ENCODE measurements around the gene OSR1.

OSR1 gene

GRCh38 chr2:19337742-19338141, 20.7 kb downstream of the OSR1 start:
- Histone ChIP-seq H3K18ac (ENCODE audit: low read length) (no peak overlapping the region), H3K79me1 (ENCODE audit: low read length) (no peaks in the 10 kb centered on the region), H2BK5ac (ENCODE audit: low read depth, low read length, poor library complexity) (no peak overlapping the region), H3K9ac (ENCODE audit: low read length) (no peak overlapping the region), H3K4ac (ENCODE audit: low read depth, low read length) (no peak overlapping the region), H2AK5ac (ENCODE audit: low read length) (no peak overlapping the region), H3K9me3 (ENCODE audit: insufficient read depth, low read depth, low read length) (no peaks in the 10 kb centered on the region), H3K4me2 (ENCODE audit: low read length) (no peak overlapping the region), H3K36me3 (ENCODE audit: control insufficient read depth in 1 of 2, insufficient read depth in 2 of 2, low read length in 2 of 2) (peaks cover 0 to 2% of the 10 kb centered on the region in 2 experiments), H2AFZ (ENCODE audit: insufficient read depth, low read length, poor library complexity) (no peak overlapping the region), H4K91ac (ENCODE audit: low read depth, low read length) (no peak overlapping the region), H3K23ac (ENCODE audit: low read length) (no peak overlapping the region), H3K4me3 (ENCODE audit: low read depth, low read length) (no peak overlapping the region), H3K4me1 (ENCODE audit: control insufficient read depth in 1 of 2, insufficient read depth in 2 of 2, low read length in 2 of 2) (no peaks in the 10 kb centered on the region), H4K8ac (ENCODE audit: low read depth, low read length) (no peak overlapping the region), H2BK12ac (ENCODE audit: low read length) (no peak overlapping the region), H3K27ac (ENCODE audit: low read depth, low read length) (no peak overlapping the region), H2BK120ac (ENCODE audit: insufficient read depth, low read length, poor library complexity) (no peak overlapping the region), H3K79me2 (ENCODE audit: control insufficient read depth, insufficient read depth, low read length, poor library complexity) (no peaks in the 10 kb centered on the region), H3K27me3 (ENCODE audit: insufficient read depth, low read length) (no peaks in the 10 kb centered on the region), H3K14ac (ENCODE audit: low read length) (no peak overlapping the region), H4K12ac (ENCODE audit: low read depth, low read length) (no peak overlapping the region)
- no CpG with 5 or more reads among the region's 1 CpG for WGBS (ENCODE audit: extremely low coverage, insufficient coverage, insufficient read length)
- DNase-seq, result no peak

GRCh38 chr2:19337202-19337601, 21.2 kb downstream of the OSR1 start:
- no peak overlapping the region for H3K27ac ChIP-seq (ENCODE audit: low read depth, low read length)
- no peak overlapping the region for H3K4me2 ChIP-seq (ENCODE audit: low read length)
- no peak overlapping the region for H2BK12ac ChIP-seq (ENCODE audit: low read length)
- H3K9ac ChIP-seq (ENCODE audit: low read length), result no peak overlapping the region
- H3K79me1 ChIP-seq (ENCODE audit: low read length), result no peaks in the 10 kb centered on the region
- H3K23ac ChIP-seq (ENCODE audit: low read length), result no peak overlapping the region
- no peak for DNase-seq
- peaks cover 0 to 2% of the 10 kb centered on the region in 2 experiments for H3K36me3 ChIP-seq (ENCODE audit: control insufficient read depth in 1 of 2, insufficient read depth in 2 of 2, low read length in 2 of 2)
- H3K79me2 ChIP-seq (ENCODE audit: control insufficient read depth, insufficient read depth, low read length, poor library complexity), result no peaks in the 10 kb centered on the region
- no peak overlapping the region for H3K4me3 ChIP-seq (ENCODE audit: low read depth, low read length)
- no peak overlapping the region for H4K91ac ChIP-seq (ENCODE audit: low read depth, low read length)
- no peak overlapping the region for H2AK5ac ChIP-seq (ENCODE audit: low read length)
- H3K27me3 ChIP-seq (ENCODE audit: insufficient read depth, low read length), result no peaks in the 10 kb centered on the region
- no peak overlapping the region for H2BK120ac ChIP-seq (ENCODE audit: insufficient read depth, low read length, poor library complexity)
- no peaks in the 10 kb centered on the region for H3K4me1 ChIP-seq (ENCODE audit: control insufficient read depth in 1 of 2, insufficient read depth in 2 of 2, low read length in 2 of 2)
- no peak overlapping the region for H3K14ac ChIP-seq (ENCODE audit: low read length)
- no peak overlapping the region for H2BK5ac ChIP-seq (ENCODE audit: low read depth, low read length, poor library complexity)
- H3K18ac ChIP-seq (ENCODE audit: low read length), result no peak overlapping the region
- no peaks in the 10 kb centered on the region for H3K9me3 ChIP-seq (ENCODE audit: insufficient read depth, low read depth, low read length)
- H4K8ac ChIP-seq (ENCODE audit: low read depth, low read length), result no peak overlapping the region
- H4K12ac ChIP-seq (ENCODE audit: low read depth, low read length), result no peak overlapping the region
- H2AFZ ChIP-seq (ENCODE audit: insufficient read depth, low read length, poor library complexity), result no peak overlapping the region
- H3K4ac ChIP-seq (ENCODE audit: low read depth, low read length), result no peak overlapping the region
- WGBS (ENCODE audit: extremely low coverage, insufficient coverage, insufficient read length), result no CpG with 5 or more reads among the region's 1 CpG

GRCh38 chr2:19336781-19337180, 21.6 kb downstream of the OSR1 start:
- Histone ChIP-seq H3K9ac (ENCODE audit: low read length) (no peak overlapping the region), H2BK120ac (ENCODE audit: insufficient read depth, low read length, poor library complexity) (no peak overlapping the region), H3K18ac (ENCODE audit: low read length) (no peak overlapping the region), H2BK12ac (ENCODE audit: low read length) (no peak overlapping the region), H4K12ac (ENCODE audit: low read depth, low read length) (no peak overlapping the region), H2BK5ac (ENCODE audit: low read depth, low read length, poor library complexity) (no peak overlapping the region), H3K4ac (ENCODE audit: low read depth, low read length) (no peak overlapping the region), H3K14ac (ENCODE audit: low read length) (no peak overlapping the region), H3K9me3 (ENCODE audit: insufficient read depth, low read depth, low read length) (no peaks in the 10 kb centered on the region), H3K36me3 (ENCODE audit: control insufficient read depth in 1 of 2, insufficient read depth in 2 of 2, low read length in 2 of 2) (peaks cover 0 to 2% of the 10 kb centered on the region in 2 experiments), H3K27ac (ENCODE audit: low read depth, low read length) (no peak overlapping the region), H3K27me3 (ENCODE audit: insufficient read depth, low read length) (no peaks in the 10 kb centered on the region), H3K79me2 (ENCODE audit: control insufficient read depth, insufficient read depth, low read length, poor library complexity) (no peaks in the 10 kb centered on the region), H4K8ac (ENCODE audit: low read depth, low read length) (no peak overlapping the region), H3K4me3 (ENCODE audit: low read depth, low read length) (no peak overlapping the region), H3K23ac (ENCODE audit: low read length) (no peak overlapping the region), H4K91ac (ENCODE audit: low read depth, low read length) (no peak overlapping the region), H3K4me2 (ENCODE audit: low read length) (no peak overlapping the region), H2AK5ac (ENCODE audit: low read length) (no peak overlapping the region), H3K4me1 (ENCODE audit: control insufficient read depth in 1 of 2, insufficient read depth in 2 of 2, low read length in 2 of 2) (no peaks in the 10 kb centered on the region), H3K79me1 (ENCODE audit: low read length) (no peaks in the 10 kb centered on the region), H2AFZ (ENCODE audit: insufficient read depth, low read length, poor library complexity) (no peak overlapping the region)
- no CpG with 5 or more reads among the region's 3 CpGs for whole genome bisulfite sequencing (ENCODE audit: extremely low coverage, insufficient coverage, insufficient read length)
- no peak for DNase-seq

- no peak overlapping the region for H3K14ac ChIP-seq (ENCODE audit: low read length)
- no peaks in the 10 kb centered on the region for H3K36me3 ChIP-seq (ENCODE audit: control insufficient read depth in 1 of 2, insufficient read depth in 2 of 2, low read length in 2 of 2)
- no peaks in the 10 kb centered on the region for H3K4me1 ChIP-seq (ENCODE audit: control insufficient read depth in 1 of 2, insufficient read depth in 2 of 2, low read length in 2 of 2)
- H3K9ac ChIP-seq (ENCODE audit: low read length), result no peak overlapping the region
- no peak overlapping the region for H4K8ac ChIP-seq (ENCODE audit: low read depth, low read length)
- H2AFZ ChIP-seq (ENCODE audit: insufficient read depth, low read length, poor library complexity), result no peak overlapping the region
- H4K12ac ChIP-seq (ENCODE audit: low read depth, low read length), result no peak overlapping the region
- H3K18ac ChIP-seq (ENCODE audit: low read length), result no peak overlapping the region
- H3K79me1 ChIP-seq (ENCODE audit: low read length), result no peaks in the 10 kb centered on the region
- no peak overlapping the region for H4K91ac ChIP-seq (ENCODE audit: low read depth, low read length)
- H3K9me3 ChIP-seq (ENCODE audit: insufficient read depth, low read depth, low read length), result no peaks in the 10 kb centered on the region
- no CpG with 5 or more reads among the region's 2 CpGs for WGBS (ENCODE audit: extremely low coverage, insufficient coverage, insufficient read length)
- H3K4me3 ChIP-seq (ENCODE audit: low read depth, low read length), result no peak overlapping the region
- H3K4me2 ChIP-seq (ENCODE audit: low read length), result no peak overlapping the region
- no peak for DNase-seq
- no peak overlapping the region for H2BK12ac ChIP-seq (ENCODE audit: low read length)
- H3K23ac ChIP-seq (ENCODE audit: low read length), result no peak overlapping the region
- no peak overlapping the region for H2BK120ac ChIP-seq (ENCODE audit: insufficient read depth, low read length, poor library complexity)
- no peak overlapping the region for H2AK5ac ChIP-seq (ENCODE audit: low read length)
- no peak overlapping the region for H2BK5ac ChIP-seq (ENCODE audit: low read depth, low read length, poor library complexity)
- H3K27me3 ChIP-seq (ENCODE audit: insufficient read depth, low read length), result no peaks in the 10 kb centered on the region
- H3K4ac ChIP-seq (ENCODE audit: low read depth, low read length), result no peak overlapping the region
- no peaks in the 10 kb centered on the region for H3K79me2 ChIP-seq (ENCODE audit: control insufficient read depth, insufficient read depth, low read length, poor library complexity)
- no peak overlapping the region for H3K27ac ChIP-seq (ENCODE audit: low read depth, low read length)
These were observed 25.9 kb downstream of the OSR1 start for GRCh38 chr2:19332503-19332902.
